SK-N-DZ (cell line): Measurements from ENCODE around the gene PCDHB2.
"Not testable (repeated sequence)": the region's sequence is repeated elsewhere in the genome, so short reads cannot be mapped to it uniquely, and the experiment has no call there.

Experiments used
- DNase-seq: peaks from one replicate; pipeline ENCODE4 v3.0.0-alpha.2; 2015; ENCODE audit warnings: low spot score

Gene PCDHB2

GRCh38 chr5:141135718-141136266 is 41.4 kb downstream of the PCDHB2 start:
- DNase-seq: no peak

GRCh38 chr5:141137346-141137745 is 42.9 kb downstream of the PCDHB2 start:
- DNase-seq: not testable (repeated sequence)
